Fibroblast of lung (primary cell): ENCODE data around the gene BRME1. TPM values are rescaled to one million over a fixed set of nuclear protein-coding genes. Genes with fewer than 3 reads are reported as not detected.

Source experiments
- DNase-seq, 2 donors: peaks; one replicate each; pipeline versions ENCODE4 v3.0.0 to v3.0.0-alpha.2; 2010; ENCODE audit warnings: low read depth in 2 of 2
- H2AFZ ChIP-seq: 2 replicates; pipeline ENCODE4 v1.5.1; 2012; ENCODE audit warnings: low read length, control low read depth, inconsistent platforms
- H3K27ac ChIP-seq: 2 replicates; pipeline ENCODE4 v1.5.1; 2011; ENCODE audit warnings: low read length, control low read depth; ENCODE audit not compliant: insufficient read depth
- H3K27me3 ChIP-seq: 2 replicates; pipeline ENCODE4 v1.5.1; 2011; ENCODE audit warnings: mild to moderate bottlenecking, low read length; ENCODE audit not compliant: control insufficient read depth, insufficient read depth
- H3K36me3 ChIP-seq: 2 replicates; pipeline ENCODE4 v1.5.1; 2011; ENCODE audit warnings: low read length; ENCODE audit not compliant: control insufficient read depth, insufficient read depth
- H3K4me1 ChIP-seq: 2 replicates; pipeline ENCODE4 v1.5.1; 2011; ENCODE audit warnings: low read length; ENCODE audit not compliant: control insufficient read depth, insufficient read depth; ENCODE audit errors: extremely low read depth
- H3K4me2 ChIP-seq: 2 replicates; pipeline ENCODE4 v1.5.1; 2011; ENCODE audit warnings: low read length, control low read depth; ENCODE audit not compliant: insufficient read depth; ENCODE audit errors: extremely low read depth
- H3K4me3 ChIP-seq, 4 experiments: fragments of 200-600 bp in 1 of 4; sonication (generic) in 1 of 4; replicated peaks in 1 of 4; 2 replicates each; pipeline ENCODE4 v1.5.1; 2011 to 2016; ENCODE audit warnings: low read length in 4 of 4, low read depth in 3 of 4, mild to moderate bottlenecking in 3 of 4, control low read depth in 2 of 4, inconsistent platforms in 1 of 4, mixed read lengths in 1 of 4; ENCODE audit not compliant: insufficient read depth in 1 of 4; ENCODE audit errors: control extremely low read depth in 1 of 4
- H3K79me2 ChIP-seq: 2 replicates; pipeline ENCODE4 v1.5.1; 2012; ENCODE audit warnings: mild to moderate bottlenecking, low read length, inconsistent platforms; ENCODE audit not compliant: control insufficient read depth, insufficient read depth
- H3K9ac ChIP-seq: 2 replicates; pipeline ENCODE4 v1.5.1; 2011; ENCODE audit warnings: mild to moderate bottlenecking, low read length, control low read depth; ENCODE audit not compliant: insufficient read depth
- H3K9me3 ChIP-seq: 2 replicates; pipeline ENCODE4 v1.5.1; 2012; ENCODE audit warnings: low read depth, low read length; ENCODE audit not compliant: control insufficient read depth, insufficient read depth
- H4K20me1 ChIP-seq: 2 replicates; pipeline ENCODE4 v1.5.1; 2011; ENCODE audit warnings: low read length; ENCODE audit not compliant: control insufficient read depth, insufficient read depth; ENCODE audit errors: extremely low read depth
- CTCF ChIP-seq, 2 donors: IDR thresholded peaks in 1 of 2; conservative IDR thresholded peaks in 1 of 2; 1 replicate in 1 of 2; 2 replicates in 1 of 2; pipeline ENCODE4 v1.5.1; 2011 to 2012; ENCODE audit warnings: low read length in 2 of 2, control low read depth in 1 of 2, inconsistent platforms in 1 of 2, low read depth in 1 of 2, mild to moderate bottlenecking in 1 of 2
- EZH2 ChIP-seq: IDR thresholded peaks from 2 replicates; pipeline ENCODE4 v1.5.1; 2012; ENCODE audit warnings: low read length, control low read depth, mild to moderate bottlenecking; ENCODE audit errors: missing control alignments
- polyA plus RNA-seq, 2 donors: library from polyadenylated mRNA; depleted of rRNA in 1 of 2; stranded (reverse) in 1 of 2; unstranded in 1 of 2; fragments of >200 nt; gene quantifications; 2 replicates each; pipeline ENCODE4 v1.2.1, GENCODE V29; 2011 to 2012; ENCODE audit warnings: missing spikeins in 1 of 2
- total RNA-seq: library from RNA; depleted of rRNA; stranded (reverse); fragments of >200 nt; gene quantifications from 2 replicates; pipeline ENCODE4 v1.2.1, GENCODE V29; 2014

The BRME1 gene
- total and polyA plus RNA-seq, 2 donors (not counting 1 experiment from before 2014, with no cell fraction given), result 0.23 to 0.83 TPM

GRCh38 chr19:13840305-13841085 is 65.4 kb downstream of the BRME1 start:
- Histone ChIP-seq H3K9me3 (no peaks in the 10 kb centered on the region), H4K20me1 (no peaks in the 10 kb centered on the region), H3K4me1 (peaks cover 32% of the 10 kb centered on the region), H2AFZ (no peak overlapping the region), H3K27ac (peak overlapping the region; percentile 100), H3K9ac (peak overlapping the region; percentile 99), H3K36me3 (peaks cover 19% of the 10 kb centered on the region), H3K4me2 (peak overlapping the region; percentile 81), H3K4me3 (peak overlapping the region; percentile 76 to 97 (median 90)), H3K79me2 (peaks cover 72% of the 10 kb centered on the region), H3K27me3 (no peaks in the 10 kb centered on the region)
- peak in 1 of 2 donors; percentile 41 for DNase-seq
- TF ChIP-seq CTCF (conservative IDR thresholded peaks at IDR 0.05 in 1 of 2, IDR thresholded peaks at IDR 0.05 in 1 of 2; ENCODE audit: low read depth in 1 of 2, low read length in 2 of 2) (no peak), EZH2 (no peak)

- no peak overlapping the region for H2AFZ ChIP-seq
These were observed 66.0 kb downstream of the BRME1 start for GRCh38 chr19:13839938-13840304.

More at GRCh38 chr19:13839938-13840304, 66.0 kb downstream of the BRME1 start:
- Histone ChIP-seq H3K27ac (peak overlapping the region; percentile 100), H3K9me3 (no peaks in the 10 kb centered on the region), H3K79me2 (peaks cover 76% of the 10 kb centered on the region), H3K4me1 (peaks cover 32% of the 10 kb centered on the region), H4K20me1 (no peaks in the 10 kb centered on the region), H3K4me2 (peak overlapping the region; percentile 81), H3K4me3 (peak overlapping the region; percentile 76 to 97 (median 90)), H3K27me3 (no peaks in the 10 kb centered on the region), H3K36me3 (peaks cover 19% of the 10 kb centered on the region), H3K9ac (peak overlapping the region; percentile 99)
- DNase-seq, result no peak
- no peak for TF ChIP-seq CTCF (conservative IDR thresholded peaks at IDR 0.05 in 1 of 2, IDR thresholded peaks at IDR 0.05 in 1 of 2; ENCODE audit: low read depth in 1 of 2, low read length in 2 of 2)
- TF ChIP-seq EZH2, result no peak
